DND-41 (cell line): Measurements from ENCODE around the gene NRG2.

ENCODE experiments used
- EZH2 ChIP-seq: IDR thresholded peaks from 3 replicates; pipeline ENCODE4 v1.6.1; 2012; ENCODE audit warnings: borderline replicate concordance, low read depth, mild to moderate bottlenecking, moderate library complexity, low read length, inconsistent platforms; ENCODE audit not compliant: severe bottlenecking
- TF ChIP-seq, protein P1 (sequence below): IDR thresholded peaks from 2 replicates; pipeline ENCODE4 v1.5.1; 2012; ENCODE audit warnings: borderline replicate concordance, low read length, moderate library complexity, mild to moderate bottlenecking; ENCODE audit not compliant: poor library complexity, severe bottlenecking; ENCODE audit errors: extremely low read depth

DNA sequence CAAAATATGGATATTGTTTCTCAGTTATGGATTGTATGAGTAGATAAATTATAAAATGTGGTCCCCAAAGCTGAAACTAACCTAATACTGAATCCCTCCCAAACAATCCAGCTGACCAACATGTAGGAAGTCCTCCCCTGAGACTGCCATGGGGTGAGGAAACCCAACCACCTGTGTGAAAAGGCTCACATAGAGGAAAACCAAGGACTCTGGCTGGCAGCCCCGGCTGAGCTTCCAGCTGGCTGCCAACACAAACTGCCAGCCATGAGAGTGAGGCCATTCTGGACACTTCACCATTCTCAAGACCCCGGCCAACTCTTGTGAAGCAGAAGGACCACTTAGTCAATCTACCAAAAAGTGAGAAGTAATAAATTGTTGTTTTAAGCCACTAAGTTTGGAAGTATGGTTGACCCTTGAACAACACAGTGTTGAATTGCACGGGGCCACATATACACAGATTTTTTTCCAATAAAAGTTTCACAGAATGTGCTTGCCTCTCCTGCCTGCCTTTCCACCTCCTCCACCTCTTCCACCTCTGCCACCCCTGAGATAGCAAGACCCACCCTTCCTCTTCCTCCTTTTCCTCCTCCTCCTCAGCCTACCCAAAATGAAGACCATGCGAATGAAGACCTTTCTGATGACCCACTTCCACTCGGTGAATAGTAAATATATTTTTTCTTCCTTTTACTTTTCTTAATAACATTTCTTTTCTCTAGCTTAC lies 15.3 kb upstream of the NRG2 start:
- TF ChIP-seq EZH2 = no peak
- TF ChIP-seq, protein P1, sequence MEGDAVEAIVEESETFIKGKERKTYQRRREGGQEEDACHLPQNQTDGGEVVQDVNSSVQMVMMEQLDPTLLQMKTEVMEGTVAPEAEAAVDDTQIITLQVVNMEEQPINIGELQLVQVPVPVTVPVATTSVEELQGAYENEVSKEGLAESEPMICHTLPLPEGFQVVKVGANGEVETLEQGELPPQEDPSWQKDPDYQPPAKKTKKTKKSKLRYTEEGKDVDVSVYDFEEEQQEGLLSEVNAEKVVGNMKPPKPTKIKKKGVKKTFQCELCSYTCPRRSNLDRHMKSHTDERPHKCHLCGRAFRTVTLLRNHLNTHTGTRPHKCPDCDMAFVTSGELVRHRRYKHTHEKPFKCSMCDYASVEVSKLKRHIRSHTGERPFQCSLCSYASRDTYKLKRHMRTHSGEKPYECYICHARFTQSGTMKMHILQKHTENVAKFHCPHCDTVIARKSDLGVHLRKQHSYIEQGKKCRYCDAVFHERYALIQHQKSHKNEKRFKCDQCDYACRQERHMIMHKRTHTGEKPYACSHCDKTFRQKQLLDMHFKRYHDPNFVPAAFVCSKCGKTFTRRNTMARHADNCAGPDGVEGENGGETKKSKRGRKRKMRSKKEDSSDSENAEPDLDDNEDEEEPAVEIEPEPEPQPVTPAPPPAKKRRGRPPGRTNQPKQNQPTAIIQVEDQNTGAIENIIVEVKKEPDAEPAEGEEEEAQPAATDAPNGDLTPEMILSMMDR = no peak
